GM21515 (cell line): ENCODE measurements around the gene KIF1A.

ENCODE experiments used
- ATAC-seq: cut with Tn5 transposase; IDR thresholded peaks from one replicate; pipeline ENCODE4 v1.9.1; 2021; ENCODE audit not compliant: unreplicated experiment

KIF1A gene

GRCh38 chr2:240819858-240820606 is at the start of gene KIF1A:
TSS of gene KIF1A (minus strand) at chr2:240820219. CDS start at chr2:240797752, 22,467 bp downstream.
- ATAC-seq = no peak

GRCh38 chr2:240869109-240869955 is 49.3 kb upstream of the KIF1A start:
- no peak for ATAC-seq

- ATAC-seq = no peak
Observed at GRCh38 chr2:240868286-240869108, 48.5 kb upstream of the KIF1A start, which contains the start of gene AGXT. TSS of gene AGXT (plus strand) at chr2:240868824. CDS start at chr2:240868866, 42 bp downstream.

- ATAC-seq = no peak
Observed at GRCh38 chr2:240865391-240865790, 45.4 kb upstream of the KIF1A start.

GRCh38 chr2:240864475-240864874 is 44.5 kb upstream of the KIF1A start:
- ATAC-seq = no peak

- no peak for ATAC-seq
Observed at GRCh38 chr2:240861547-240861946, 41.5 kb upstream of the KIF1A start.

- ATAC-seq = no peak
Observed at GRCh38 chr2:240858871-240859270, 38.9 kb upstream of the KIF1A start.

- no peak for ATAC-seq
Observed at GRCh38 chr2:240858321-240858720, 38.3 kb upstream of the KIF1A start.

- no peak for ATAC-seq
Observed at GRCh38 chr2:240857039-240858008, 37.3 kb upstream of the KIF1A start.

GRCh38 chr2:240856151-240856980 is 36.3 kb upstream of the KIF1A start:
- ATAC-seq = no peak

GRCh38 chr2:240855670-240856069 is 35.7 kb upstream of the KIF1A start:
- ATAC-seq = no peak

GRCh38 chr2:240852671-240853314 is 32.8 kb upstream of the KIF1A start:
- no peak for ATAC-seq

GRCh38 chr2:240851078-240851991 is 31.3 kb upstream of the KIF1A start:
- no peak for ATAC-seq

GRCh38 chr2:240850756-240851077 is 30.7 kb upstream of the KIF1A start:
- ATAC-seq = no peak

GRCh38 chr2:240850026-240850425 is 30.0 kb upstream of the KIF1A start:
- ATAC-seq = no peak

GRCh38 chr2:240848900-240849680 is 29.1 kb upstream of the KIF1A start:
- ATAC-seq = no peak

GRCh38 chr2:240847817-240848216 is 27.8 kb upstream of the KIF1A start:
- no peak for ATAC-seq
